Trophoblast cell (in vitro differentiated cells and primary cell): Measurements from ENCODE around the gene HLCS.

Experiments used
- DNase-seq, 2 donors: peaks; one replicate each; pipeline ENCODE4 v3.0.0-alpha.2; 2016
- H2AFZ ChIP-seq: 2 replicates; pipeline ENCODE4 v1.6.1; 2013; ENCODE audit warnings: low read length, moderate library complexity, mild to moderate bottlenecking; ENCODE audit not compliant: insufficient read depth, poor library complexity
- H2AK5ac ChIP-seq: 2 replicates; pipeline ENCODE4 v1.6.1; 2013; ENCODE audit warnings: mild to moderate bottlenecking, low read length
- H2BK120ac ChIP-seq: 2 replicates; pipeline ENCODE4 v1.6.1; 2013; ENCODE audit warnings: low read length, mild to moderate bottlenecking, moderate library complexity; ENCODE audit not compliant: insufficient read depth, poor library complexity
- H2BK12ac ChIP-seq: 2 replicates; pipeline ENCODE4 v1.6.1; 2013; ENCODE audit warnings: mild to moderate bottlenecking, low read length, moderate library complexity
- H2BK5ac ChIP-seq: 2 replicates; pipeline ENCODE4 v1.6.1; 2013; ENCODE audit warnings: low read length, low read depth, moderate library complexity, mild to moderate bottlenecking; ENCODE audit not compliant: poor library complexity
- H3K14ac ChIP-seq: 2 replicates; pipeline ENCODE4 v1.6.1; 2013; ENCODE audit warnings: mild to moderate bottlenecking, low read length
- H3K18ac ChIP-seq: 2 replicates; pipeline ENCODE4 v1.6.1; 2013; ENCODE audit warnings: mild to moderate bottlenecking, low read length
- H3K23ac ChIP-seq: 2 replicates; pipeline ENCODE4 v1.6.1; 2013; ENCODE audit warnings: low read length
- H3K27ac ChIP-seq: 2 replicates; pipeline ENCODE4 v1.5.1; 2013; ENCODE audit warnings: low read depth, mild to moderate bottlenecking, inconsistent platforms, low read length, moderate library complexity
- H3K27me3 ChIP-seq: 2 replicates; pipeline ENCODE4 v1.6.1; 2013; ENCODE audit warnings: inconsistent platforms, mild to moderate bottlenecking, low read length, moderate library complexity; ENCODE audit not compliant: insufficient read depth
- H3K36me3 ChIP-seq, 2 experiments: 1 replicate in 1 of 2; 2 replicates in 1 of 2; pipeline ENCODE4 v1.6.1; 2013; ENCODE audit warnings: low read length in 2 of 2, mild to moderate bottlenecking in 2 of 2, moderate library complexity in 1 of 2; ENCODE audit not compliant: insufficient read depth in 2 of 2, control insufficient read depth in 1 of 2
- H3K4ac ChIP-seq: 2 replicates; pipeline ENCODE4 v1.6.1; 2013; ENCODE audit warnings: low read depth, mild to moderate bottlenecking, low read length, moderate library complexity
- H3K4me1 ChIP-seq, 2 experiments: 1 replicate in 1 of 2; 2 replicates in 1 of 2; pipeline ENCODE4 v1.6.1; 2013; ENCODE audit warnings: low read length in 2 of 2, mild to moderate bottlenecking in 2 of 2, moderate library complexity in 1 of 2; ENCODE audit not compliant: insufficient read depth in 2 of 2, control insufficient read depth in 1 of 2
- H3K4me2 ChIP-seq: 2 replicates; pipeline ENCODE4 v1.6.1; 2013; ENCODE audit warnings: inconsistent platforms, mild to moderate bottlenecking, low read length, moderate library complexity
- H3K4me3 ChIP-seq: 2 replicates; pipeline ENCODE4 v1.5.1; 2013; ENCODE audit warnings: mild to moderate bottlenecking, low read depth, low read length, inconsistent platforms
- H3K79me1 ChIP-seq: one replicate; pipeline ENCODE4 v1.6.1; 2013; ENCODE audit warnings: low read length
- H3K79me2 ChIP-seq: 2 replicates; pipeline ENCODE4 v1.6.1; 2013; ENCODE audit warnings: low read length, mild to moderate bottlenecking; ENCODE audit not compliant: control insufficient read depth, insufficient read depth, poor library complexity
- H3K9ac ChIP-seq: 2 replicates; pipeline ENCODE4 v1.6.1; 2013; ENCODE audit warnings: mild to moderate bottlenecking, low read length
- H3K9me3 ChIP-seq: 2 replicates; pipeline ENCODE4 v1.6.1; 2013; ENCODE audit warnings: low read depth, mild to moderate bottlenecking, control low read depth, inconsistent platforms, low read length; ENCODE audit not compliant: insufficient read depth
- H4K12ac ChIP-seq: 2 replicates; pipeline ENCODE4 v1.6.1; 2013; ENCODE audit warnings: low read depth, mild to moderate bottlenecking, low read length, moderate library complexity
- H4K8ac ChIP-seq: 2 replicates; pipeline ENCODE4 v1.6.1; 2013; ENCODE audit warnings: low read depth, mild to moderate bottlenecking, low read length, moderate library complexity
- H4K91ac ChIP-seq: one replicate; pipeline ENCODE4 v1.6.1; 2013; ENCODE audit warnings: low read depth, mild to moderate bottlenecking, low read length, moderate library complexity
- WGBS: extraction: QIAGEN DNeasy Blood & Tissue Kit; methylation state at CpG from one replicate; pipeline ENCODE4 v1.1.7; 2013; ENCODE audit warnings: missing lambda C conversion rate; ENCODE audit not compliant: insufficient read length, insufficient coverage; ENCODE audit errors: extremely low coverage; 5-methylcytosine and 5-hydroxymethylcytosine counted together

The HLCS gene

DNA sequence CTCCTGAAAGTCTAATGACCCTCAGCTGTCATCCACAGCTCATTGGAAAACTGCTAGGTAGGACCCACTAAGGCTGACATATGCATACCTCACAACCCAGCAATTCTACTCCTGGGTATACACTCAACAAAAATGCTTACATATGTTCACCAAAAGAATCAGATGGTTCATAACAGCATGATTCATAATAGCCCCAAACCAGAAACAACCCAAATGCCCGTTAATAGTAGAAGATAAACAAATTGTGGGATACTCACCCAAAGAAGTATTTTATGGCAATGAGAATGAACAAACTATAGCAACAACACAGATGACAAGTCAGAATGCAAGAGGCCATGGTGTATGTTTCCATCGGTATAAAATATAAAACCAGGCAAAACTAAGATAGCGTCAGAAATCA is 124.6 kb downstream of the HLCS start:
- Histone ChIP-seq H3K4me2 (no peak overlapping the region), H3K4me3 (no peak overlapping the region), H3K27me3 (no peaks in the 10 kb centered on the region), H2AFZ (no peak overlapping the region), H3K14ac (no peak overlapping the region), H3K79me2 (no peaks in the 10 kb centered on the region), H2AK5ac (no peak overlapping the region), H3K27ac (no peak overlapping the region), H3K4me1 (no peaks in the 10 kb centered on the region), H2BK120ac (no peak overlapping the region), H3K79me1 (no peaks in the 10 kb centered on the region), H3K18ac (no peak overlapping the region), H3K9me3 (no peaks in the 10 kb centered on the region), H4K91ac (no peak overlapping the region), H3K23ac (no peak overlapping the region), H3K4ac (no peak overlapping the region), H3K9ac (no peak overlapping the region), H4K8ac (no peak overlapping the region), H4K12ac (no peak overlapping the region), H2BK5ac (no peak overlapping the region), H3K36me3 (no peaks in the 10 kb centered on the region), H2BK12ac (no peak overlapping the region)
- peak in 1 of 2 donors; percentile 40 for DNase-seq
- no CpG with 5 or more reads among the region's 3 CpGs for WGBS

DNA sequence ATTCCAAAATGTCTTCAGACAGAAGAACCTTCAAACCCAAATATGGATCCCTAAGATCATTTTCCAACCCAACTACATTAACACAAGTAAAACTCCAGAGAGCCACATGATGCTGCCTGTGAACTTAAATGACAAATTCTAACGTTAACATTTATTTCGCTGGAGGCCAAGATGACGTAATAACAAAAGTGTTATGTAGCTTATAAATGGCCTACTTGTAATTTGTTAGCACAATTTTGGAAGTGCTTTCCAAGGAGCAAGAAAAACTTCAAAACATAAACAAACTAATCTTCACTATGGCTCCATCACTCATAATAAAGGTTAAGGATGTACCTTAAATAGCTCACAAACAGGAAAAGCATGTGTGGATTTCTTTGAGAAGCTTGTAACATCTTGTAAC is 126.7 kb downstream of the HLCS start:
- H3K4me3 ChIP-seq: no peak overlapping the region
- WGBS: no CpG with 5 or more reads among the region's 3 CpGs
- no peak overlapping the region for H3K23ac ChIP-seq
- H3K18ac ChIP-seq: no peak overlapping the region
- no peaks in the 10 kb centered on the region for H3K9me3 ChIP-seq
- no peak overlapping the region for H3K14ac ChIP-seq
- no peak overlapping the region for H2BK120ac ChIP-seq
- no peak overlapping the region for H4K91ac ChIP-seq
- H3K27ac ChIP-seq: no peak overlapping the region
- no peak overlapping the region for H2BK5ac ChIP-seq
- H3K4me2 ChIP-seq: no peak overlapping the region
- DNase-seq: peak in 1 of 2 donors; percentile 48
- no peak overlapping the region for H2BK12ac ChIP-seq
- H4K8ac ChIP-seq: no peak overlapping the region
- no peaks in the 10 kb centered on the region for H3K79me1 ChIP-seq
- no peak overlapping the region for H3K9ac ChIP-seq
- no peak overlapping the region for H2AK5ac ChIP-seq
- H3K79me2 ChIP-seq: no peaks in the 10 kb centered on the region
- no peak overlapping the region for H3K4ac ChIP-seq
- no peaks in the 10 kb centered on the region for H3K27me3 ChIP-seq
- no peak overlapping the region for H2AFZ ChIP-seq
- H3K4me1 ChIP-seq: no peaks in the 10 kb centered on the region
- no peaks in the 10 kb centered on the region for H3K36me3 ChIP-seq
- H4K12ac ChIP-seq: no peak overlapping the region

DNA sequence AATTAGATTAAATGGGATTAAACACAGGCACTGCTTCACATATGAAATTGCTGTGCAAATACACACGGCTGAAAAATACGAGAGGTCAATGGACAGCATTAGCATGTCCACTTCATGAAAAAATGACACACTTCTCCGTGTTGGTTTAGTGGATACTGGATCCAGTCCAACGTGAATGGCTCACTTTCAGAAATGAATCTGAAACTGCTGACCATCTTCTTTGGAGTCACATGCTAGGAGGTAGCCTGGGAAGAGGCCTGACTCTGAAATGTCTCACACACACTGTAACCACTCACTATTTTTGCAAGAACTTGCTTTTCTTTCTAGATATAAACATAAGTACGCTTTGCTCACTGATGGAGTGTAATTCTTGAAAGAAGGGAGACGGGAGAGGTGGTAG is 127.3 kb downstream of the HLCS start:
- no peak overlapping the region for H2AK5ac ChIP-seq
- H4K12ac ChIP-seq: no peak overlapping the region
- H2AFZ ChIP-seq: no peak overlapping the region
- no peak overlapping the region for H3K4ac ChIP-seq
- H3K9ac ChIP-seq: no peak overlapping the region
- H3K4me1 ChIP-seq: no peaks in the 10 kb centered on the region
- no peaks in the 10 kb centered on the region for H3K27me3 ChIP-seq
- no peak overlapping the region for H3K18ac ChIP-seq
- H3K4me3 ChIP-seq: no peak overlapping the region
- H2BK120ac ChIP-seq: no peak overlapping the region
- no peak overlapping the region for H3K14ac ChIP-seq
- H4K91ac ChIP-seq: no peak overlapping the region
- no peak overlapping the region for H3K4me2 ChIP-seq
- no peak overlapping the region for H3K27ac ChIP-seq
- no peaks in the 10 kb centered on the region for H3K36me3 ChIP-seq
- H2BK5ac ChIP-seq: no peak overlapping the region
- H2BK12ac ChIP-seq: no peak overlapping the region
- no peak overlapping the region for H4K8ac ChIP-seq
- no peak overlapping the region for H3K23ac ChIP-seq
- no CpG with 5 or more reads among the region's 6 CpGs for WGBS
- H3K79me2 ChIP-seq: no peaks in the 10 kb centered on the region
- H3K79me1 ChIP-seq: no peaks in the 10 kb centered on the region
- no peaks in the 10 kb centered on the region for H3K9me3 ChIP-seq
- DNase-seq: no peak

DNA sequence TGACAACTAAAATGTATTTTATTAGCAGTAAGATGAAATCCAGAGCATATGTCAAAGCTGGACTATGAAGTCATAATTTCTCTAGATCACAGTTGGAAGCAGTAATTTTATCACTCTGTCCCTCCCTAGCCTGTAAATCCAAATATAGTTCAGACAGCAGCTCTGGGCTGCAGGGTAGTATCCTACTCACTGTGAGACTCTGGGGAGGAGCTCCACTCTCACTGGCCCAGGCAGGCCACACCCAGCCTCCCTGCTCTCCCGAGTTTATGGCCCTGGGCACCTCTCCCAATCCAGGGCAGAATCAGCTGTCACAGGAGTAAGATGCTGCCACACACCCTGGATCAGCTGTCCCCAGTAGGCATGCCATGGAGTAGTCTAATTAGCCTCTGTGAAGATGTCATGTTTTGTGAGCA is 131.1 kb downstream of the HLCS start:
- no peak overlapping the region for H4K8ac ChIP-seq
- no peak overlapping the region for H2AFZ ChIP-seq
- no peaks in the 10 kb centered on the region for H3K79me2 ChIP-seq
- H3K27me3 ChIP-seq: no peaks in the 10 kb centered on the region
- H2BK12ac ChIP-seq: no peak overlapping the region
- no peaks in the 10 kb centered on the region for H3K79me1 ChIP-seq
- no peak overlapping the region for H3K4me2 ChIP-seq
- H3K27ac ChIP-seq: no peak overlapping the region
- H4K12ac ChIP-seq: no peak overlapping the region
- no peak overlapping the region for H2BK120ac ChIP-seq
- DNase-seq: no peak
- H3K9me3 ChIP-seq: no peaks in the 10 kb centered on the region
- no peak overlapping the region for H3K14ac ChIP-seq
- H3K4me1 ChIP-seq: no peaks in the 10 kb centered on the region
- H3K23ac ChIP-seq: no peak overlapping the region
- H4K91ac ChIP-seq: no peak overlapping the region
- no peak overlapping the region for H3K9ac ChIP-seq
- H2BK5ac ChIP-seq: no peak overlapping the region
- H3K4me3 ChIP-seq: no peak overlapping the region
- no peaks in the 10 kb centered on the region for H3K36me3 ChIP-seq
- WGBS: no CpG with 5 or more reads among the region's 1 CpG
- no peak overlapping the region for H3K18ac ChIP-seq
- H3K4ac ChIP-seq: no peak overlapping the region
- H2AK5ac ChIP-seq: no peak overlapping the region
